ENCODE results near the gene C17orf67.

Gene C17orf67

GRCh38 chr17:56833057-56833808 is 487 bp downstream of the C17orf67 start:
- peak; percentile 47 to 57 for DNase-seq (ENCODE audit: low read depth in 2 of 2)

GRCh38 chr17:56832446-56832845 is 1.3 kb downstream of the C17orf67 start:
- no peak for DNase-seq (ENCODE audit: low read depth in 2 of 2)

- DNase-seq (ENCODE audit: low read depth in 2 of 2), result no peak
Observed at GRCh38 chr17:56831369-56832095, 2.2 kb downstream of the C17orf67 start.

GRCh38 chr17:56830726-56831368 is 2.9 kb downstream of the C17orf67 start:
- no peak for DNase-seq (ENCODE audit: low read depth in 2 of 2)

- DNase-seq (ENCODE audit: low read depth in 2 of 2), result no peak
Observed at GRCh38 chr17:56826611-56827414, 6.9 kb downstream of the C17orf67 start.

- no peak for DNase-seq (ENCODE audit: low read depth in 2 of 2)
Observed at GRCh38 chr17:56824503-56824902, 9.2 kb downstream of the C17orf67 start.

- DNase-seq (ENCODE audit: low read depth in 2 of 2), result no peak
Observed at GRCh38 chr17:56823848-56824247, 9.9 kb downstream of the C17orf67 start.

GRCh38 chr17:56822725-56823124 is 11.0 kb downstream of the C17orf67 start:
- no peak for DNase-seq (ENCODE audit: low read depth in 2 of 2)

- no peak for DNase-seq (ENCODE audit: low read depth in 2 of 2)
Observed at GRCh38 chr17:56821847-56822534, 11.7 kb downstream of the C17orf67 start.

- DNase-seq (ENCODE audit: low read depth in 2 of 2), result no peak
Observed at GRCh38 chr17:56820207-56820606, 13.5 kb downstream of the C17orf67 start.

- peak; percentile 47 to 54 for DNase-seq (ENCODE audit: low read depth in 2 of 2)
Observed at GRCh38 chr17:56819431-56820145, 14.1 kb downstream of the C17orf67 start.

- DNase-seq (ENCODE audit: low read depth in 2 of 2), result no peak
Observed at GRCh38 chr17:56819030-56819429, 14.7 kb downstream of the C17orf67 start.

- no peak for DNase-seq (ENCODE audit: low read depth in 2 of 2)
Observed at GRCh38 chr17:56817066-56817465, 16.7 kb downstream of the C17orf67 start.

GRCh38 chr17:56815711-56816110 is 18.0 kb downstream of the C17orf67 start:
- no peak for DNase-seq (ENCODE audit: low read depth in 2 of 2)

GRCh38 chr17:56812901-56813388 is 20.8 kb downstream of the C17orf67 start:
- DNase-seq (ENCODE audit: low read depth in 2 of 2), result no peak

GRCh38 chr17:56810891-56811775 is 22.6 kb downstream of the C17orf67 start:
- no peak for DNase-seq (ENCODE audit: low read depth in 2 of 2)

- DNase-seq (ENCODE audit: low read depth in 2 of 2), result no peak
Observed at GRCh38 chr17:56810343-56810742, 23.4 kb downstream of the C17orf67 start.

- DNase-seq (ENCODE audit: low read depth in 2 of 2), result no peak
Observed at GRCh38 chr17:56809820-56810179, 23.9 kb downstream of the C17orf67 start.

- DNase-seq (ENCODE audit: low read depth in 2 of 2), result no peak
Observed at GRCh38 chr17:56809106-56809819, 24.5 kb downstream of the C17orf67 start.

Data from stimulated activated CD8-positive, alpha-beta memory T cell treated with anti-CD3 and anti-CD28 coated beads, Interleukin-15, amount 100 ng/mL, for 48 hours (primary cell).